Central memory CD8-positive, alpha-beta T cell (primary cell): ENCODE measurements around the gene POU6F2.
"Not testable (repeated sequence)": the region's sequence is repeated elsewhere in the genome, so short reads cannot be mapped to it uniquely, and the experiment has no call there.

Experiments
- ATAC-seq: fragments of 150-1000 bp; cut with Tn5 transposase; replicated peaks from 2 replicates; pipeline ENCODE4 v1.10.0; 2022; ENCODE audit warnings: mild to moderate bottlenecking, moderate FRiP score, moderate number of reproducible peaks; ENCODE audit not compliant: poor library complexity, severe bottlenecking; ENCODE audit errors: extremely low read depth
- DNase-seq, 2 donors: peaks; one replicate each; pipeline ENCODE4 v3.0.0; 2021; ENCODE audit warnings: low spot score in 2 of 2
- H3K27ac Mint-ChIP-seq: one replicate; pipeline ENCODE4 v1.8.0; 2022; ENCODE audit warnings: low read depth, mild to moderate bottlenecking, moderate library complexity, mixed read lengths
- H3K27me3 Mint-ChIP-seq: one replicate; pipeline ENCODE4 v1.8.0; 2022; ENCODE audit warnings: mixed read lengths
- H3K36me3 Mint-ChIP-seq: one replicate; pipeline ENCODE4 v1.8.0; 2022; ENCODE audit warnings: mild to moderate bottlenecking, moderate library complexity, mixed read lengths; ENCODE audit not compliant: insufficient read depth
- H3K4me1 Mint-ChIP-seq: one replicate; pipeline ENCODE4 v1.8.0; 2022; ENCODE audit warnings: mixed read lengths
- H3K4me3 Mint-ChIP-seq: one replicate; pipeline ENCODE4 v1.8.0; 2022; ENCODE audit warnings: mild to moderate bottlenecking, moderate library complexity, mixed read lengths
- H3K9me3 Mint-ChIP-seq: one replicate; pipeline ENCODE4 v1.8.0; 2022; ENCODE audit warnings: mixed read lengths

POU6F2 gene

GRCh38 chr7:39375874-39376190 lies 398.1 kb downstream of the POU6F2 start:
- no peaks in the 10 kb centered on the region for H3K27me3 Mint-ChIP-seq
- H3K9me3 Mint-ChIP-seq, result no peaks in the 10 kb centered on the region
- H3K4me3 Mint-ChIP-seq, result no peak overlapping the region
- no peaks in the 10 kb centered on the region for H3K4me1 Mint-ChIP-seq
- no peak overlapping the region for H3K27ac Mint-ChIP-seq
- ATAC-seq (no peak), DNase-seq (no peak)
- no peaks in the 10 kb centered on the region for H3K36me3 Mint-ChIP-seq

DNA sequence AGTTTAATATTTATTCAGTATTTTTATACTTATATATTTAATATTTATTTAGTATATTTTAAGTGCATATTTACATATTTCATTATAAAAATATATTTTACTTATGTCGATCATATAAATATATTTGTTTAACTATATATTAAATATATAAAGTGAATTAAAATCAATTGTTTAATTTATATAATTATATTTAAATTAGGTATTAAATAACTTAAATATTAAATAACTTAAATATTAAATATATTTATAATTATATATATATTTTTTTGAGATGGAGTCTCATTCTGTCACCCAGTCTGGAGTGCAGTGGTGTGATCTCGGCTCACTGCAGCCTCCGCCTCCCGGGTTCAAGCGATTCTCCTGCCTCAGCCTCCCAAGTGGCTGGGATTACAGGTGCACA lies 399.2 kb downstream of the POU6F2 start:
- H3K27me3 Mint-ChIP-seq, H3K27ac Mint-ChIP-seq, DNase-seq, H3K4me1 Mint-ChIP-seq, H3K4me3 Mint-ChIP-seq, H3K9me3 Mint-ChIP-seq, ATAC-seq, H3K36me3 Mint-ChIP-seq: not testable (repeated sequence)

DNA sequence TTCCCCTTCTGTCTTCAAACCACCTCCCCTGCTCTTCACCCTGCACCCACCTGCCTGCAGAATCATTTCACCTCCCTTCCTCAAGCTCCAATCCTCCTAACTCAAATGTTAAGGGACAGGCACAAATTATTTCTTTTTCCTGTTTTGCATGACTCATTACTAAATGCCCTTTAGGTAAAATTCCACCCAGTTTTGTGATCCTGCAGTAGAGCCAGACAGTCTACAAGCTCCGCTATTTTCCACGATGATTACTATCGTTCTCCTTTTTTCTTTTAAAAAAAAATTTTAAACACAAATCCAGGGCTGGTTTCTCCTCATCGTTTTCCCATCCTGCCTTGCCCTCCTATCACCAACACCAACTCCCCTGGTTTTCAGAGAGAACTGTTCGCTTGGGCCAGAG lies 401.7 kb downstream of the POU6F2 start:
- Mint-ChIP-seq H3K4me3 (no peak overlapping the region), H3K36me3 (peaks cover 2% of the 10 kb centered on the region), H3K27ac (no peak overlapping the region), H3K27me3 (peaks cover 14% of the 10 kb centered on the region), H3K4me1 (no peaks in the 10 kb centered on the region), H3K9me3 (no peaks in the 10 kb centered on the region)
- ATAC-seq (no peak), DNase-seq (no peak)

DNA sequence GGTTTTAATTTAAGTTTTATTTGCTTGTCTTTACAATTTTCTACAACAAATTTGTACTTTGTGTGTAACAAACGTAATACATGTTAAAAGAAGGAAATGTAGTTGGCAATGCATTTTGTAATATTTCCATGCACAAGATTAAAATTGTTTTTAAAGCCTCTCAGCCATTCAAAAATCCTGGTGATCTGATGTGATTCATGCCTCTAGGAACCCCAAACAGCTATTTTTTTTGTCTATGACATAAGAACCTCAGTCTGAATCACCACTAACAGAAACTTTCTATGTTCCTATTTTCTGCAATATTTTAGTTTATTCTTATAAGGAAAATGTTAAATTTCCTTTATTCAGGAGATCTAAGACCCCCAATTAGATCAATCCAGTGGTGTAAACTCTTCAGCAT lies 405.4 kb downstream of the POU6F2 start:
- Mint-ChIP-seq H3K27ac (no peak overlapping the region), H3K36me3 (peaks cover 2% of the 10 kb centered on the region), H3K4me3 (no peak overlapping the region), H3K4me1 (no peaks in the 10 kb centered on the region), H3K27me3 (peaks cover 43% of the 10 kb centered on the region), H3K9me3 (no peaks in the 10 kb centered on the region)
- no peak for DNase-seq
- no peak for ATAC-seq

GRCh38 chr7:39384386-39384785 lies 406.7 kb downstream of the POU6F2 start:
- DNase-seq (no peak), ATAC-seq (no peak)
- Mint-ChIP-seq H3K27ac (no peak overlapping the region), H3K27me3 (peaks cover 43% of the 10 kb centered on the region), H3K36me3 (peaks cover 2% of the 10 kb centered on the region), H3K9me3 (no peaks in the 10 kb centered on the region), H3K4me1 (no peaks in the 10 kb centered on the region), H3K4me3 (no peak overlapping the region)

DNA sequence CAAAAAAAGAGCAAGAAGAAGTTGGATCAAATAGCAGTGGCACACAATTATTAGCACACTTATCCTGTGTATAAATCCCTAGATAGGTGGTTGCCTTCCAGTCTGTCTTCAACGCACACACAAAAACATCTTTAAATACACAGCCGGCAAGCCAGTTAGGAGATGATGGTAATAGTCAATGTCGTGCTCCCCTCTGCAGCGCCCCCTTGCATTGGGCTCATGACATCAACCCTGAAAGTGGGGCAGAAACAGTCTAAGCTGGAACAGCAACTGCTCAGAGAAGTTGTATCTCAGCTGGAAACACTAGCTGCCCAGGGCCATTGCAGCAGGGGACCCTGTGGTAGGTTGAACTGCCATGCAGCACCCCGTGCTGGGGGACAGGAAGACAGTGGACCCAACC lies 409.0 kb downstream of the POU6F2 start:
- Mint-ChIP-seq H3K4me1 (no peaks in the 10 kb centered on the region), H3K27ac (no peak overlapping the region), H3K27me3 (peaks cover 39% of the 10 kb centered on the region), H3K4me3 (no peak overlapping the region), H3K36me3 (peaks cover 2% of the 10 kb centered on the region), H3K9me3 (no peaks in the 10 kb centered on the region)
- ATAC-seq (no peak), DNase-seq (no peak)

GRCh38 chr7:39392151-39392550 lies 414.4 kb downstream of the POU6F2 start:
- peaks cover 36% of the 10 kb centered on the region for H3K27me3 Mint-ChIP-seq
- no peak overlapping the region for H3K27ac Mint-ChIP-seq
- no peak overlapping the region for H3K4me3 Mint-ChIP-seq
- H3K9me3 Mint-ChIP-seq, result no peaks in the 10 kb centered on the region
- H3K4me1 Mint-ChIP-seq, result no peaks in the 10 kb centered on the region
- no peak for DNase-seq
- no peaks in the 10 kb centered on the region for H3K36me3 Mint-ChIP-seq
- ATAC-seq, result no peak

DNA sequence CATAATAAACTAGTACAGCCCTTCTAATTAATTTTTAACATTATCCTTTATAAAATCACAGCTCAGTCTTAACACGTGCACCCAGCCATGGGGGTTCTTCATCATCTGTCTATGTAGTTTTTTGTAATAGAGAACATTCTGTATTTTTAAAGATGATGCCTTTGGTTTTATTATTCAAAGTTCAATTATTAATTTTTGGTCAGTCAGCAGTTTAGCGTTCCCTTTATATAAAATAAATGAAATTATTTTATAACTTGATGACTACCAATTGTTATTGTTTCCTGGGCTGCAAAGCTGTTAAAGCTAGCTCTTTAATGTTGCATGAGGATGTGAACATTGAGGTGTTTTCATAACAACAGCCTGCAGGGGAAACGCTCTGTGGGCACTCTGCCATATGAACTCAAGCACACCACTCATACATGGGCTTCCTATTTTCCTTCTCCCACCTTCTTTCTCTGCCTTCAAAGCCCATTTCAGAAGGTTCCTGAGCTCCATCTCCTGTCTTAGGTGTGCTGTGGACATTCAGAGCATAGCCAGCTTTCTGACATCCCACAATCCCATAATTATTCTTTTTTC lies 416.5 kb downstream of the POU6F2 start:
- ATAC-seq, result no peak
- Mint-ChIP-seq H3K9me3 (no peaks in the 10 kb centered on the region), H3K4me3 (no peak overlapping the region), H3K4me1 (no peaks in the 10 kb centered on the region), H3K27me3 (peaks cover 43% of the 10 kb centered on the region), H3K36me3 (no peaks in the 10 kb centered on the region), H3K27ac (no peak overlapping the region)
- DNase-seq, result no peak

DNA sequence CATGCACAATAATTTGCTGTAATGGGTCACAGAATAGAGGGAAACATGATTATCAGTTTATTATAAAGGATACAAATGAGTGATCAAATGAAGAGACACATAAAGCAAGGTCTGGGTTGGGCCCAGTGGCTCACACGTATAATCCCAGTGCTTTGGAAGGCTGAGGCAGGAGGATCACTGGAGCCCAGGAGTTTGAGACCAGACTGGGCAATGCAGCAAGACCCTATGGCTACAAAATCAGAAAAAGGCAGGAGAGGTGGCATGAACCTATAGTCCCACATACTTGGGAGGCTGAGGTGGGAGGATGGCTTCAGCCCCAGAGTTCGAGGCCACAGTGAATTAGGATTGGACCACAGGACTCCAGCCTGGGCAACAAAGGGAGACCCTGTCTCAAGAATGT lies 421.7 kb downstream of the POU6F2 start:
- DNase-seq (no peak), ATAC-seq (no peak)
- Mint-ChIP-seq H3K4me1 (no peaks in the 10 kb centered on the region), H3K27me3 (peaks cover 47% of the 10 kb centered on the region), H3K36me3 (no peaks in the 10 kb centered on the region), H3K9me3 (no peaks in the 10 kb centered on the region), H3K27ac (no peak overlapping the region), H3K4me3 (no peak overlapping the region)

DNA sequence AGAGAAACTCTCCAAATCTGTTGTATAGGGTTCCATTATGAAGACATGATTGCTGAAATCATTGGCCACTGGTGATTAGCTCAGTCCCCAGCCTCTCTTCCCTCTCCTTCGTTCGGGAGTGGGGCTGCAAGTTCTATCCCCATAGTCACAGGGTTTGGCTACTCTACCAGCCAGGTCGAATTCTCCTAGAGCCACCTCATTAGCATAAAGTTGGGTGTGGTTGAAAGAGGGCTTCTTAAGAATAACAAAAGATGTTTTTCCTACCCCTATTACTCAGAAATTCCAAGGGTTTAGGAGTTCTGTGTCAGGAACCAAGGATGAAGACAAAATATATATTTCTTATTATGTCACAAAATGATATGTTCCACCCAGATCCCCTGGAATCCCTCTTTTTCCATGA lies 422.3 kb downstream of the POU6F2 start:
- H3K36me3 Mint-ChIP-seq, result peaks cover 2% of the 10 kb centered on the region
- no peaks in the 10 kb centered on the region for H3K4me1 Mint-ChIP-seq
- H3K9me3 Mint-ChIP-seq, result no peaks in the 10 kb centered on the region
- ATAC-seq (no peak), DNase-seq (no peak)
- H3K27ac Mint-ChIP-seq, result no peak overlapping the region
- H3K4me3 Mint-ChIP-seq, result no peak overlapping the region
- peaks cover 42% of the 10 kb centered on the region for H3K27me3 Mint-ChIP-seq

DNA sequence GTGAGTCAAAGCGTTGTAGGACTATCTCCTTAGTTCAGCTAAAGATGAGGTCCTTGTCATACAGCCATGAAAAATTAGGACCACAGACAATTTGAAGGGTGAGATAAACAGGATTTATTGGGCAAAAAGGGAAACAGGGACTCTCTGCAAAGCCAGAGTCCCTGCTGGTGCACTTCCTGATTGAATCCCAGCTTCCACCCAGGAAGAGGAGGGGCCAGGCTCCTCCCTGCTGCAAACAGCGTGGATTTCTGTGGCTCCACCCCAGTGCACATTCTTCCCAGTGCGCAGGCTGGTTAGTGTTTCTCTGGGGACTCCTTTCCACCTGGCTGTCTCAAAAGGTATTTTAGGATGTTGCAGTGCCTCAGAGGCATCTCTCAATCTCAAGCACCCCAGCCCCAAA lies 423.1 kb downstream of the POU6F2 start:
- Mint-ChIP-seq H3K27me3 (peaks cover 37% of the 10 kb centered on the region), H3K4me1 (no peaks in the 10 kb centered on the region), H3K27ac (no peak overlapping the region), H3K36me3 (peaks cover 2% of the 10 kb centered on the region), H3K4me3 (no peak overlapping the region), H3K9me3 (no peaks in the 10 kb centered on the region)
- no peak for DNase-seq
- no peak for ATAC-seq

- H3K27ac Mint-ChIP-seq, result no peak overlapping the region
- no peaks in the 10 kb centered on the region for H3K4me1 Mint-ChIP-seq
- no peak overlapping the region for H3K4me3 Mint-ChIP-seq
- no peaks in the 10 kb centered on the region for H3K9me3 Mint-ChIP-seq
- peaks cover 5% of the 10 kb centered on the region for H3K36me3 Mint-ChIP-seq
- ATAC-seq (no peak), DNase-seq (no peak)
- peaks cover 37% of the 10 kb centered on the region for H3K27me3 Mint-ChIP-seq
Observed at GRCh38 chr7:39402034-39402433, 424.3 kb downstream of the POU6F2 start.

DNA sequence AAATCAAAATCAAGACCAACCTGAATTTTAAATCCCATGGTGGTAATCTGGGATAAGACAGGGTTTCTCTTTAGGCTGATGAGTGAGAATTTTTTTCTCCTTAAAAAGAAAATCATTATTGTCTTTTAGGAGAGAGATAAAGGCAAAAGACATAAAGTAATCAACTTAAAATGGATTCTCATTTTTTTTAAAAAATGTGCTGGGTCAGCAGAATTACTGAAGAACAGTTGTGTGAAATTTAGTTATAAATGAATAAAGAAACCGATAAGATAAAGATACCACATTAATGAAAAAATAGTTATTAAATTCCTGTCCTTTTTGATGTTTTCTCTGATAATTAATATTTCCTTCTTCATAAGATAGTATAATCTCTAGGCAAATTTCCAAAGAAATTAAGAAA lies 427.2 kb downstream of the POU6F2 start:
- ATAC-seq, result no peak
- Mint-ChIP-seq H3K4me3 (no peak overlapping the region), H3K4me1 (no peaks in the 10 kb centered on the region), H3K27me3 (peaks cover 20% of the 10 kb centered on the region), H3K36me3 (peaks cover 5% of the 10 kb centered on the region), H3K27ac (no peak overlapping the region), H3K9me3 (no peaks in the 10 kb centered on the region)
- DNase-seq, result no peak

DNA sequence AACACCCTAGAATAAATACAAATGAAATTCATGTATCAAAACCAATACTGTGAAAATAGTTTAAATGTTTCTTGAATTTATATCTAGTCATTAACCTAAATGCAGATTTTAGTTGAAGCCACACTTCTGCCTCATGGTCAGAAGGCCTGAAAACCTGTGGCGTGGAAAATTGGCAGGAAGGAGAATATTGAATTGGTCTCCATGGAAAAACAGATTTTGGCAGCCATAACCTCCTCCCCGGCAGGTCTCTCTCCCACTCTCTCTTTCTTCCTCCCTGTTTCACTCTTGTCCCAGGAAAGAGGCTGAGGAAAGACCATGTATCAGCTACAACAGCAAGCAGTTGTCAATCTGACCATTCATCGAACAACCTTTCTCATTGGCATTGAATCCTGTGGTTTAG lies 427.9 kb downstream of the POU6F2 start:
- DNase-seq, result no peak
- Mint-ChIP-seq H3K27ac (no peak overlapping the region), H3K9me3 (no peaks in the 10 kb centered on the region), H3K27me3 (peaks cover 19% of the 10 kb centered on the region), H3K4me3 (no peak overlapping the region), H3K4me1 (no peaks in the 10 kb centered on the region), H3K36me3 (peaks cover 5% of the 10 kb centered on the region)
- no peak for ATAC-seq
